Liver (tissue), 9 donors: ENCODE results near the gene CDH13. TPM values are rescaled to one million over a fixed set of nuclear protein-coding genes. Genes with fewer than 3 reads are reported as not detected.

Experiments used
- DNase-seq: peaks from one replicate; pipeline ENCODE4 v3.0.0-alpha.2; 2017; ENCODE audit warnings: low spot score
- H3K27ac ChIP-seq, 2 donors: one replicate each; pipeline ENCODE4 v1.7.0; 2013; ENCODE audit warnings: inconsistent platforms in 2 of 2, low read length in 2 of 2, control low read depth in 1 of 2, low read depth in 1 of 2, mild to moderate bottlenecking in 1 of 2
- H3K27me3 ChIP-seq, 4 donors: one replicate each; pipeline versions ENCODE4 v1.6.1 to v1.7.0; 2013; ENCODE audit warnings: low read length in 3 of 4, inconsistent platforms in 1 of 4, mild to moderate bottlenecking in 1 of 4, moderate library complexity in 1 of 4; ENCODE audit not compliant: control insufficient read depth in 4 of 4, insufficient read depth in 4 of 4
- H3K36me3 ChIP-seq, 4 donors: one replicate each; pipeline versions ENCODE4 v1.6.1 to v1.7.0; 2013; ENCODE audit warnings: low read length in 3 of 4, mild to moderate bottlenecking in 3 of 4, low read depth in 1 of 4, moderate library complexity in 1 of 4; ENCODE audit not compliant: control insufficient read depth in 4 of 4, insufficient read depth in 3 of 4
- H3K4me1 ChIP-seq, 4 donors: one replicate each; pipeline versions ENCODE4 v1.6.1 to v1.7.0; 2013; ENCODE audit warnings: low read length in 3 of 4, mild to moderate bottlenecking in 3 of 4, moderate library complexity in 1 of 4; ENCODE audit not compliant: control insufficient read depth in 4 of 4, insufficient read depth in 4 of 4
- H3K4me3 ChIP-seq, 3 donors: one replicate each; pipeline versions ENCODE4 v1.6.1 to v1.7.0; 2013; ENCODE audit warnings: low read length in 3 of 3, control low read depth in 1 of 3, low read depth in 1 of 3, mild to moderate bottlenecking in 1 of 3
- H3K9ac ChIP-seq, 2 donors: one replicate each; pipeline ENCODE4 v1.7.0; 2013; ENCODE audit warnings: low read length in 2 of 2, mild to moderate bottlenecking in 2 of 2, moderate library complexity in 2 of 2, control low read depth in 1 of 2, low read depth in 1 of 2
- H3K9me3 ChIP-seq, 4 donors: one replicate each; pipeline versions ENCODE4 v1.6.1 to v1.7.0; 2013; ENCODE audit warnings: low read length in 3 of 4; ENCODE audit not compliant: control insufficient read depth in 4 of 4
- EGR1 ChIP-seq, 2 donors: IDR thresholded peaks; 2 replicates each; pipeline ENCODE4 v1.6.1; 2016 to 2018; ENCODE audit warnings: antibody characterized with exemption in 2 of 2, low read depth in 2 of 2
- FOXA1 ChIP-seq: IDR thresholded peaks from 2 replicates; pipeline ENCODE4 v1.6.1; 2016; ENCODE audit warnings: antibody characterized with exemption
- FOXA2 ChIP-seq: IDR thresholded peaks from 2 replicates; pipeline ENCODE4 v1.6.1; 2016; ENCODE audit warnings: antibody characterized with exemption
- GABPA ChIP-seq, 2 donors: IDR thresholded peaks in 1 of 2; conservative IDR thresholded peaks in 1 of 2; 2 replicates each; pipeline ENCODE4 v1.6.1; 2016; ENCODE audit warnings: antibody characterized with exemption in 2 of 2, mild to moderate bottlenecking in 1 of 2, moderate library complexity in 1 of 2
- HNF4A ChIP-seq, 2 donors: conservative IDR thresholded peaks; 2 replicates each; pipeline ENCODE4 v1.6.1; 2016; ENCODE audit warnings: antibody characterized with exemption in 2 of 2, mild to moderate bottlenecking in 2 of 2
- HNF4G ChIP-seq: IDR thresholded peaks from 2 replicates; pipeline ENCODE4 v1.6.1; 2016; ENCODE audit warnings: antibody characterized with exemption
- JUND ChIP-seq, 2 donors: IDR thresholded peaks; 2 replicates each; pipeline ENCODE4 v1.6.1; 2016; ENCODE audit warnings: antibody characterized with exemption in 2 of 2
- NR2F2 ChIP-seq: IDR thresholded peaks from 2 replicates; pipeline ENCODE4 v1.6.1; 2016; ENCODE audit warnings: antibody characterized with exemption
- RAD21 ChIP-seq, 2 donors: IDR thresholded peaks; 2 replicates each; pipeline ENCODE4 v1.6.1; 2016; ENCODE audit warnings: antibody characterized with exemption in 2 of 2, mild to moderate bottlenecking in 2 of 2
- RXRA ChIP-seq, 2 donors: IDR thresholded peaks; 2 replicates each; pipeline ENCODE4 v1.6.1; 2017 to 2018; ENCODE audit warnings: antibody characterized with exemption in 2 of 2, mild to moderate bottlenecking in 1 of 2
- SP1 ChIP-seq: IDR thresholded peaks from 2 replicates; pipeline ENCODE4 v1.6.1; 2018; ENCODE audit warnings: antibody characterized with exemption, mild to moderate bottlenecking
- TAF1 ChIP-seq: conservative IDR thresholded peaks from 2 replicates; pipeline ENCODE4 v1.6.1; 2016; ENCODE audit warnings: antibody characterized with exemption, mild to moderate bottlenecking
- YY1 ChIP-seq: IDR thresholded peaks from 2 replicates; pipeline ENCODE4 v1.6.1; 2016; ENCODE audit warnings: antibody characterized with exemption, mild to moderate bottlenecking
- WGBS: extraction: QIAGEN DNeasy Blood & Tissue Kit; methylation state at CpG from one replicate; pipeline ENCODE4 v1.1.7; 2013; 5-methylcytosine and 5-hydroxymethylcytosine counted together
- polyA plus RNA-seq, 2 donors: library from polyadenylated mRNA; stranded (reverse) in 1 of 2; unstranded in 1 of 2; fragments of 200-250 nt in 1 of 2; fragments of >200 nt in 1 of 2; fragmentation: Nextera tagmentation in 1 of 2; extraction: Ambion mirVana in 1 of 2; gene quantifications; one replicate each; pipeline versions ENCODE4 v1.2.1 to v1.2.3, GENCODE V29; 2013 to 2015
- total RNA-seq, 2 donors: library from RNA; depleted of rRNA; stranded (reverse); fragments of >200 nt; gene quantifications; one replicate each; pipeline ENCODE4 v1.2.3, GENCODE V29; 2014
- TF ChIP-seq, protein P1 (sequence below): fragments of 150-350 bp; IDR thresholded peaks from 2 replicates; pipeline ENCODE4 v1.5.1; 2017; ENCODE audit warnings: improper control_type of control experiment, low read depth, low read length; ENCODE audit not compliant: missing input control
- TF ChIP-seq, protein P2 (sequence below): IDR thresholded peaks from 2 replicates; pipeline ENCODE4 v1.6.1; 2016; ENCODE audit warnings: antibody characterized with exemption
- TF ChIP-seq, protein P3 (sequence below): IDR thresholded peaks from 2 replicates; pipeline ENCODE4 v1.6.1; 2016; ENCODE audit warnings: antibody characterized with exemption, mild to moderate bottlenecking
- TF ChIP-seq, protein P4 (sequence below): IDR thresholded peaks from 2 replicates; pipeline ENCODE4 v1.6.1; 2016; ENCODE audit warnings: antibody characterized with exemption
- TF ChIP-seq, protein P5 (sequence below): IDR thresholded peaks from 2 replicates; pipeline ENCODE4 v1.6.1; 2016; ENCODE audit warnings: antibody characterized with exemption
- donor health status: healthy.
- donor health status: healthy.
- donor health status: healthy.
- donor health status: healthy.
- donor health status: healthy.

The CDH13 gene
- total and polyA plus RNA-seq, 4 donors = 0.21 to 1.5 (median 0.58) TPM

DNA sequence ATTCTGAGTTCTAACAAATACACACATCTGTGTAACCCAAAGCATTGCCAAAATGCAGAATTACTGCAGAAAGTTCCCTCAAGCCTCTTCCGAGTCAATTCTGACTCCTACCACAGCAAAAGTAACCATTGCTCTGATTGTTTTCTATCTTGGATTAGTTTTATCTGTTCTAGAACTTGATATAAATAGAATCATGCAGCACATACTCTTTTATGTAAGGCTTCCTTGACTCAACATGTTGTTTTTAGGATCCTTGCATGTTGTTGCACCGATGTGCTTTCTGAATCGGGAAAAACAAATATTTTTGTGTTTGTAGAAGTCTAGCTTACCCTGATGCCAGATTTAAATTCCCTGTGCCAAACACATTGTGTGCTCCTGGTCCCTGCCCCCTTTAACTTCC, 140.4 kb downstream of the CDH13 start (continued):
- TF ChIP-seq, protein P1, sequence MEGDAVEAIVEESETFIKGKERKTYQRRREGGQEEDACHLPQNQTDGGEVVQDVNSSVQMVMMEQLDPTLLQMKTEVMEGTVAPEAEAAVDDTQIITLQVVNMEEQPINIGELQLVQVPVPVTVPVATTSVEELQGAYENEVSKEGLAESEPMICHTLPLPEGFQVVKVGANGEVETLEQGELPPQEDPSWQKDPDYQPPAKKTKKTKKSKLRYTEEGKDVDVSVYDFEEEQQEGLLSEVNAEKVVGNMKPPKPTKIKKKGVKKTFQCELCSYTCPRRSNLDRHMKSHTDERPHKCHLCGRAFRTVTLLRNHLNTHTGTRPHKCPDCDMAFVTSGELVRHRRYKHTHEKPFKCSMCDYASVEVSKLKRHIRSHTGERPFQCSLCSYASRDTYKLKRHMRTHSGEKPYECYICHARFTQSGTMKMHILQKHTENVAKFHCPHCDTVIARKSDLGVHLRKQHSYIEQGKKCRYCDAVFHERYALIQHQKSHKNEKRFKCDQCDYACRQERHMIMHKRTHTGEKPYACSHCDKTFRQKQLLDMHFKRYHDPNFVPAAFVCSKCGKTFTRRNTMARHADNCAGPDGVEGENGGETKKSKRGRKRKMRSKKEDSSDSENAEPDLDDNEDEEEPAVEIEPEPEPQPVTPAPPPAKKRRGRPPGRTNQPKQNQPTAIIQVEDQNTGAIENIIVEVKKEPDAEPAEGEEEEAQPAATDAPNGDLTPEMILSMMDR = no peak

DNA sequence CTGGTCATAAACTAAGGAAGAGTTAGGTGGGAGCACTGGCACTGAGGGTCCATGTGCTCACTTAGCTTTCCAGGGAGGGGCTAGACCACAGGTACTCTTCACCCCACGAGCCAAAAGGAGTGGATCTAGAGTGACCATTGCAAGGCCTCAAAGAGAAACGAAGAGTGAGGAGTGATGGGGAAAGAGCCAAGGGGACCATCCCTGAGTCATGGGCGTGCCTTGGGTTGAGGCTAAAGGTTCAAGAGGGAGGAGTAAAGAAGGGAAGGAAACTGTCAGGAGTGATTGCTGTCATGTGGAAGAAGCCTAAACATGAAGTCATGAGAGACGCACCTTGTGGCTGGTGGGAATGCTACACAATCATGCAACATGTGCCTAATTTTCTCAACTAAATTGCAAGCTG, 141.0 kb downstream of the CDH13 start:
- H3K27me3 ChIP-seq = no peaks in the 10 kb centered on the region

More for the DNA sequence above, 141.0 kb downstream of the CDH13 start:
- peaks cover 0 to 2% (median under 1%) of the 10 kb centered on the region in 4 donors for H3K4me1 ChIP-seq
- no peaks in the 10 kb centered on the region for H3K36me3 ChIP-seq
- no peak overlapping the region for H3K27ac ChIP-seq
- WGBS = 83% methylated on average over 4 of the region's 4 CpGs
- no peak overlapping the region for H3K4me3 ChIP-seq
- no peak for DNase-seq
- no peaks in the 10 kb centered on the region for H3K9me3 ChIP-seq
- TF ChIP-seq RXRA (IDR thresholded peaks at IDR 0.05) (no peak), FOXA1 (no peak), JUND (IDR thresholded peaks at IDR 0.05) (no peak), GABPA (IDR thresholded peaks at IDR 0.05 in 1 of 2, conservative IDR thresholded peaks at IDR 0.05 in 1 of 2) (no peak), EGR1 (IDR thresholded peaks at IDR 0.05; ENCODE audit: low read depth in 2 of 2) (no peak), HNF4G (no peak), SP1 (no peak), YY1 (no peak), HNF4A (conservative IDR thresholded peaks at IDR 0.05) (no peak), TAF1 (no peak), NR2F2 (no peak), FOXA2 (no peak), RAD21 (IDR thresholded peaks at IDR 0.05) (no peak)
- TF ChIP-seq, protein P2, sequence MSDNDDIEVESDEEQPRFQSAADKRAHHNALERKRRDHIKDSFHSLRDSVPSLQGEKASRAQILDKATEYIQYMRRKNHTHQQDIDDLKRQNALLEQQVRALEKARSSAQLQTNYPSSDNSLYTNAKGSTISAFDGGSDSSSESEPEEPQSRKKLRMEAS = no peak
- TF ChIP-seq, protein P3, sequence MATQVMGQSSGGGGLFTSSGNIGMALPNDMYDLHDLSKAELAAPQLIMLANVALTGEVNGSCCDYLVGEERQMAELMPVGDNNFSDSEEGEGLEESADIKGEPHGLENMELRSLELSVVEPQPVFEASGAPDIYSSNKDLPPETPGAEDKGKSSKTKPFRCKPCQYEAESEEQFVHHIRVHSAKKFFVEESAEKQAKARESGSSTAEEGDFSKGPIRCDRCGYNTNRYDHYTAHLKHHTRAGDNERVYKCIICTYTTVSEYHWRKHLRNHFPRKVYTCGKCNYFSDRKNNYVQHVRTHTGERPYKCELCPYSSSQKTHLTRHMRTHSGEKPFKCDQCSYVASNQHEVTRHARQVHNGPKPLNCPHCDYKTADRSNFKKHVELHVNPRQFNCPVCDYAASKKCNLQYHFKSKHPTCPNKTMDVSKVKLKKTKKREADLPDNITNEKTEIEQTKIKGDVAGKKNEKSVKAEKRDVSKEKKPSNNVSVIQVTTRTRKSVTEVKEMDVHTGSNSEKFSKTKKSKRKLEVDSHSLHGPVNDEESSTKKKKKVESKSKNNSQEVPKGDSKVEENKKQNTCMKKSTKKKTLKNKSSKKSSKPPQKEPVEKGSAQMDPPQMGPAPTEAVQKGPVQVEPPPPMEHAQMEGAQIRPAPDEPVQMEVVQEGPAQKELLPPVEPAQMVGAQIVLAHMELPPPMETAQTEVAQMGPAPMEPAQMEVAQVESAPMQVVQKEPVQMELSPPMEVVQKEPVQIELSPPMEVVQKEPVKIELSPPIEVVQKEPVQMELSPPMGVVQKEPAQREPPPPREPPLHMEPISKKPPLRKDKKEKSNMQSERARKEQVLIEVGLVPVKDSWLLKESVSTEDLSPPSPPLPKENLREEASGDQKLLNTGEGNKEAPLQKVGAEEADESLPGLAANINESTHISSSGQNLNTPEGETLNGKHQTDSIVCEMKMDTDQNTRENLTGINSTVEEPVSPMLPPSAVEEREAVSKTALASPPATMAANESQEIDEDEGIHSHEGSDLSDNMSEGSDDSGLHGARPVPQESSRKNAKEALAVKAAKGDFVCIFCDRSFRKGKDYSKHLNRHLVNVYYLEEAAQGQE = no peak
- TF ChIP-seq, protein P1 = no peak
- TF ChIP-seq, protein P4, sequence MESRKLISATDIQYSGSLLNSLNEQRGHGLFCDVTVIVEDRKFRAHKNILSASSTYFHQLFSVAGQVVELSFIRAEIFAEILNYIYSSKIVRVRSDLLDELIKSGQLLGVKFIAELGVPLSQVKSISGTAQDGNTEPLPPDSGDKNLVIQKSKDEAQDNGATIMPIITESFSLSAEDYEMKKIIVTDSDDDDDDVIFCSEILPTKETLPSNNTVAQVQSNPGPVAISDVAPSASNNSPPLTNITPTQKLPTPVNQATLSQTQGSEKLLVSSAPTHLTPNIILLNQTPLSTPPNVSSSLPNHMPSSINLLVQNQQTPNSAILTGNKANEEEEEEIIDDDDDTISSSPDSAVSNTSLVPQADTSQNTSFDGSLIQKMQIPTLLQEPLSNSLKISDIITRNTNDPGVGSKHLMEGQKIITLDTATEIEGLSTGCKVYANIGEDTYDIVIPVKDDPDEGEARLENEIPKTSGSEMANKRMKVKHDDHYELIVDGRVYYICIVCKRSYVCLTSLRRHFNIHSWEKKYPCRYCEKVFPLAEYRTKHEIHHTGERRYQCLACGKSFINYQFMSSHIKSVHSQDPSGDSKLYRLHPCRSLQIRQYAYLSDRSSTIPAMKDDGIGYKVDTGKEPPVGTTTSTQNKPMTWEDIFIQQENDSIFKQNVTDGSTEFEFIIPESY = no peak
- TF ChIP-seq, protein P5, sequence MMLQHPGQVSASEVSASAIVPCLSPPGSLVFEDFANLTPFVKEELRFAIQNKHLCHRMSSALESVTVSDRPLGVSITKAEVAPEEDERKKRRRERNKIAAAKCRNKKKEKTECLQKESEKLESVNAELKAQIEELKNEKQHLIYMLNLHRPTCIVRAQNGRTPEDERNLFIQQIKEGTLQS = no peak
- no peak overlapping the region for H3K9ac ChIP-seq
